Testis (tissue), 3 donors: ENCODE results near the gene LENG8. TPM values are rescaled to one million over a fixed set of nuclear protein-coding genes. Genes with fewer than 3 reads are reported as not detected.
A peak's percentile ranks its signal among the peaks of the same experiment; 100 is the strongest.

Source experiments
- DNase-seq: peaks from one replicate; pipeline ENCODE4 v3.0.0-alpha.2; 2019
- H3K27ac ChIP-seq, 2 donors: fragments of 200-600 bp; sonication (generic); one replicate each; pipeline ENCODE4 v1.5.1; 2019
- H3K27me3 ChIP-seq: fragments of 200-600 bp; sonication (generic); one replicate; pipeline ENCODE4 v1.5.1; 2019
- H3K36me3 ChIP-seq: fragments of 200-600 bp; sonication (generic); one replicate; pipeline ENCODE4 v1.5.1; 2017; ENCODE audit warnings: low read depth; ENCODE audit errors: missing control alignments
- H3K4me1 ChIP-seq: fragments of 200-600 bp; sonication (generic); one replicate; pipeline ENCODE4 v1.5.1; 2019
- H3K4me3 ChIP-seq, 2 donors: fragments of 200-600 bp; sonication (generic); one replicate each; pipeline ENCODE4 v1.5.1; 2017 to 2019
- H3K9me3 ChIP-seq: fragments of 200-600 bp; sonication (generic); one replicate; pipeline ENCODE4 v1.5.1; 2017
- POLR2A ChIP-seq: fragments of 450-650 bp; IDR thresholded peaks from one replicate; pipeline ENCODE4 v1.6.1; 2017; ENCODE audit warnings: antibody characterized with exemption, mild to moderate bottlenecking, moderate library complexity
- WGBS, 2 donors: methylation state at CpG; one replicate each; pipeline ENCODE4 v1.1.5; 2018; 5-methylcytosine and 5-hydroxymethylcytosine counted together
- intact Hi-C: fragments of 100-400 bp; cut with DNase I; formaldehyde crosslinking; loops from one replicate; pipeline ENCODE4 v1.15.1; 2023; ENCODE audit warnings: low total_unique reads
- polyA plus RNA-seq: library from polyadenylated mRNA; stranded (reverse); fragments of 350-450 nt; fragmentation: Illumina TruSeq; extraction: RNeasy Lipid Tissue Mini Kit (QIAGEN cat#74804); gene quantifications from one replicate; pipeline ENCODE4 v1.2.3, GENCODE V29; 2014; ENCODE audit warnings: low read depth, low replicate concordance; ENCODE audit not compliant: insufficient read depth
- total RNA-seq, 2 donors: library from RNA; depleted of rRNA; stranded (reverse); fragments of >200 nt; gene quantifications; one replicate each; pipeline ENCODE4 v1.2.3, GENCODE V29; 2016
- TF ChIP-seq, protein P1 (sequence below), 3 experiments: fragments of 450-650 bp in 2 of 3; fragments of 200-600 bp in 1 of 3; sonication (generic) in 1 of 3; IDR thresholded peaks; one replicate each; pipeline ENCODE4 v1.5.1; 2016 to 2019; ENCODE audit warnings: antibody characterized with exemption in 3 of 3, mild to moderate bottlenecking in 2 of 3, moderate library complexity in 1 of 3

Gene LENG8
- total and polyA plus RNA-seq, 3 donors from 2014 or later = 167 to 507 (median 313) TPM

DNA sequence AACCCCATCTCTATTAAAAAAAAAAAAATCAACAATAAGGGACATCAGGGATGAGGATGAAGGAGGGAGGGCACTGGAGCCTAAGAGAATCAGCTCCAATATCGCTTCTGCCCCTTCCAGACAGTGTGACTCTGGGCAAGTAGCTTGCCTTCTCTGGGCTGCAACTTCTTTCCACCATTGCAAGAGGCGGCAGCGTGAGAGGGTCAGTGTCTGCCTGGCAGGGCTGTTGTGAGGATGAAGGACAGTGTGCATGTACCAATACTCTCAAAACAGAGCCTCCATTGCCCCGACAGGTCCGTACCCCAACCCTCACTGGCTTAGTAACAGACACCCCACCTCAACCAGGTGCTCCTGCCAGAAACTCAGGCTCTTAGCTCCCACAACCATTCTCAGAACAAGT is 15.3 kb upstream of the LENG8 start:
- Histone ChIP-seq H3K9me3 (no peaks in the 10 kb centered on the region), H3K27ac (no peak overlapping the region), H3K27me3 (no peaks in the 10 kb centered on the region), H3K4me3 (no peak overlapping the region), H3K36me3 (no peaks in the 10 kb centered on the region), H3K4me1 (peaks cover 42% of the 10 kb centered on the region)
- no peak for DNase-seq
- intact Hi-C loops = no loop called here
- TF ChIP-seq POLR2A = no peak
- TF ChIP-seq, protein P1, sequence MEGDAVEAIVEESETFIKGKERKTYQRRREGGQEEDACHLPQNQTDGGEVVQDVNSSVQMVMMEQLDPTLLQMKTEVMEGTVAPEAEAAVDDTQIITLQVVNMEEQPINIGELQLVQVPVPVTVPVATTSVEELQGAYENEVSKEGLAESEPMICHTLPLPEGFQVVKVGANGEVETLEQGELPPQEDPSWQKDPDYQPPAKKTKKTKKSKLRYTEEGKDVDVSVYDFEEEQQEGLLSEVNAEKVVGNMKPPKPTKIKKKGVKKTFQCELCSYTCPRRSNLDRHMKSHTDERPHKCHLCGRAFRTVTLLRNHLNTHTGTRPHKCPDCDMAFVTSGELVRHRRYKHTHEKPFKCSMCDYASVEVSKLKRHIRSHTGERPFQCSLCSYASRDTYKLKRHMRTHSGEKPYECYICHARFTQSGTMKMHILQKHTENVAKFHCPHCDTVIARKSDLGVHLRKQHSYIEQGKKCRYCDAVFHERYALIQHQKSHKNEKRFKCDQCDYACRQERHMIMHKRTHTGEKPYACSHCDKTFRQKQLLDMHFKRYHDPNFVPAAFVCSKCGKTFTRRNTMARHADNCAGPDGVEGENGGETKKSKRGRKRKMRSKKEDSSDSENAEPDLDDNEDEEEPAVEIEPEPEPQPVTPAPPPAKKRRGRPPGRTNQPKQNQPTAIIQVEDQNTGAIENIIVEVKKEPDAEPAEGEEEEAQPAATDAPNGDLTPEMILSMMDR (IDR thresholded peaks at IDR 0.05) = no peak
- 92 to 97% methylated on average over 3 to 5 of the region's 5 CpGs for WGBS, 2 donors

DNA sequence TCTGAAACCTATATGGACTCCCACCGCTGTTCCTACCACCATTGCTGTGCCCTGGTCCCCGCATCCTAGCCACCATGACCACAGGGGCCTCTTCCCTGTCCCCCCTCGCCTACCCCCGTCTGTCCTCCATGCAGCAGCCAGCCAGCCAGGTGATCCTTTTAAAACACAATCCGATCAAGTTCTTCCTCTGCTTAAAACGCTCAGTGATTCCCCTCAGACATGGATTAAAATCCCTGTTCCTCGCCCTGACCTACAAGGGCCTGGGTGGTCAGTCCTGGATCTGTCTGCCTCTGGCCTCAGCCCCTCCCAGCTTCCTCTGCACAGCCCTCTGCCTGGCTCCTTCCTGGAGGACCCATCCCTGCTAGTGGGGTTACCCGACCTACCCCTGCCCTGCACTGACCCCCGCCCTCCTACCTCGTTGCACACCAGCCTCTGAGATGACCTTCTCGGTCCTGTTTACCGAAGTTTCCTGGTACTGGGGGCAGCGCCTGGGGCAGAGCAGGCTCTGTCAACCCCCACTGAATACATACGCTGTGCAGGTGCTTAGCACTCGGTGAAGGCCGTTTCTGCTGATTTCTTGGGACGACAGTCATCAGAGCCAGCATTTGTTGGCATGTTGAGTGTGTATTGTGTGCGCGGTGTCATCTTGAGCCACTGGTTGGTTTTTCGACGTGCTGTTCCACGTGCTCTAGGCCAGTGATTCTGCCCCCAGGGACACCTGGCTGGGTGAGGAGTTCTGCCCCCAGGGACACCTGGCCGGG is 14.7 kb upstream of the LENG8 start:
- Histone ChIP-seq H3K27me3 (no peaks in the 10 kb centered on the region), H3K4me1 (peaks cover 42% of the 10 kb centered on the region), H3K27ac (no peak overlapping the region), H3K9me3 (no peaks in the 10 kb centered on the region), H3K36me3 (no peaks in the 10 kb centered on the region), H3K4me3 (no peak overlapping the region)
- DNase-seq = no peak
- TF ChIP-seq, protein P1 (IDR thresholded peaks at IDR 0.05) = no peak
- no peak for TF ChIP-seq POLR2A
- WGBS, 2 donors = 62 to 75% methylated on average over 23 of the region's 23 CpGs
- intact Hi-C loops = no loop called here

DNA sequence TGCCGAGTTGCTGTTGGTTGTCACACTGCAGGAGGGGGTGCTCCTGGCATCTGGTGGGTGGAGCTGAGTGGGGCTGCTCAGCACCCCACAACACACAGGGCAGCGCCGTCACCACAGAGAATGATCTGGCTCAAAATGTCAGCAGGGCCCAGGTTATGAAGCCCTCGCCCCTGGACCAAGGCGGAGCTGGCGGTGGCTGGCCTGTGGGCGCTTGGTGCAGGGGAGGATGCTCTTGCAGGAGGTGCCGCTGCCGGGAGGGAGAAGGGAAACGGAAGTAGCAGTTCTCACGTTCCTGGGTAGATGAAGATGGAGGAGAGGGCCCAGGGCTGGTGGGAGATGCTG is 14.2 kb upstream of the LENG8 start:
- Histone ChIP-seq H3K36me3 (no peaks in the 10 kb centered on the region), H3K9me3 (no peaks in the 10 kb centered on the region), H3K4me3 (no peak overlapping the region), H3K4me1 (peaks cover 42% of the 10 kb centered on the region), H3K27ac (no peak overlapping the region), H3K27me3 (no peaks in the 10 kb centered on the region)
- TF ChIP-seq, protein P1 (IDR thresholded peaks at IDR 0.05) = no peak
- no peak for TF ChIP-seq POLR2A
- intact Hi-C loops = no loop called here
- WGBS, 2 donors = 52 to 58% methylated on average over 9 to 11 of the region's 11 CpGs
- no peak for DNase-seq

DNA sequence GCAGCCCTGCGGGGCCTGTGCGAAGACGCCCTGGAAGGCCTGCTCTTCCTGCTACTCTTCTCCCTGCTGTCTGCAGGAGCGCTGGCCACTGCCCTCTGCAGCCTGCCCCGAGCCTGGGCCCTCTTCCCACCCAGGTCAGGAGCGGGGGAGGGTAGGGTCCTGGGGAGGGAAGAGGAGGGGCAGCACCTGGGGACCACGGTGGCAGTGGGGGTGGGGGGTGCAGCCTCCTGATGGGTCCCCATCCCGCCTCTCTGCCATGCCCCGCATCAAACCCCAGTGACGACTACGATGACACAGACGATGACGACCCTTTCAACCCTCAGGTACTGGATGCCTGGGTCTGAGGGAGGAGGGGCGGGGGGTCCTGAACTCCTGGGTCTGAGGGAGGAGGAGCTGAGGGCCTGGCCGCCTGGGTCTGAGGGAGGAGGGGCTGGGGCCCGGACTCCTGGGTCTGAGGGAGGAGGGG is 13.4 kb upstream of the LENG8 start:
- TF ChIP-seq, protein P1 (IDR thresholded peaks at IDR 0.05) = no peak
- TF ChIP-seq POLR2A = no peak
- 39 to 53% methylated on average over 3 to 16 of the region's 16 CpGs for WGBS, 2 donors
- DNase-seq = no peak
- intact Hi-C loops = no loop called here
- H3K9me3 ChIP-seq = no peaks in the 10 kb centered on the region
- H3K36me3 ChIP-seq = no peaks in the 10 kb centered on the region
- H3K4me3 ChIP-seq = no peak overlapping the region
- H3K27me3 ChIP-seq = no peaks in the 10 kb centered on the region
- H3K4me1 ChIP-seq = peaks cover 36% of the 10 kb centered on the region
- peak overlapping the region; percentile 39 to 61 for H3K27ac ChIP-seq

DNA sequence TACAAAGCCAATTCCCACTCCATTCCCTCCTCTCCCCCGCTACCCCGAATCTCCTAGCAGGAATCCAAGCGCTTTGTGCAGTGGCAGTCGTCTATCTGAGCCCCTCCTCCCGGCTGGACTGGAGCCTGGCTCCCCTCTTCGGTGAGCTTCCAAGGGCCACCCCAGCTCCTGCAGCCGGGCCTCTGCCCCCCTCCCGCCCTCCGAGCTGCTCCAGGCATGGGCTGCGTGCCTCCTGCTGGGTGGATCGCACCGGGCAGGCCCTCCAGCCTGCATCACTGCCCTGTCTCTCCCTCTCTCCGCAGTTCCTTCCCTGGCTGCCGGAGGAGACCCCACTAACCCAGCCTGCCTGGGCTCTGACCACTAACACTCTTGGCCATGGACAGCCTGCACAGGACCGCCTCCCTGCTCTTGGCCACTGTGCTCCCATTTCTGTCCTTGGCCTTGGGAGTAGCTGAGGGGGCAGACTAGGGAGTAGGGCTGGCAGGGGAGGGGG is 12.9 kb upstream of the LENG8 start:
- peaks cover 31% of the 10 kb centered on the region for H3K4me1 ChIP-seq
- H3K9me3 ChIP-seq = no peaks in the 10 kb centered on the region
- whole genome bisulfite sequencing, 2 donors = 31 to 36% methylated on average over 3 to 14 of the region's 15 CpGs
- peak; percentile 56 for DNase-seq
- H3K27me3 ChIP-seq = no peaks in the 10 kb centered on the region
- no peak for TF ChIP-seq POLR2A
- TF ChIP-seq, protein P1 (IDR thresholded peaks at IDR 0.05) = no peak
- H3K36me3 ChIP-seq = no peaks in the 10 kb centered on the region
- intact Hi-C loops = no loop called here
- peak overlapping the region; percentile 39 to 61 for H3K27ac ChIP-seq
- no peak overlapping the region for H3K4me3 ChIP-seq
